ENCODE measurements around the gene FAM171A2. TPM values are rescaled to one million over a fixed set of nuclear protein-coding genes. Genes with fewer than 3 reads are reported as not detected.

Gene FAM171A2
- total RNA-seq, 2 donors from 2014 or later: 45.7 to 51.9 TPM

DNA sequence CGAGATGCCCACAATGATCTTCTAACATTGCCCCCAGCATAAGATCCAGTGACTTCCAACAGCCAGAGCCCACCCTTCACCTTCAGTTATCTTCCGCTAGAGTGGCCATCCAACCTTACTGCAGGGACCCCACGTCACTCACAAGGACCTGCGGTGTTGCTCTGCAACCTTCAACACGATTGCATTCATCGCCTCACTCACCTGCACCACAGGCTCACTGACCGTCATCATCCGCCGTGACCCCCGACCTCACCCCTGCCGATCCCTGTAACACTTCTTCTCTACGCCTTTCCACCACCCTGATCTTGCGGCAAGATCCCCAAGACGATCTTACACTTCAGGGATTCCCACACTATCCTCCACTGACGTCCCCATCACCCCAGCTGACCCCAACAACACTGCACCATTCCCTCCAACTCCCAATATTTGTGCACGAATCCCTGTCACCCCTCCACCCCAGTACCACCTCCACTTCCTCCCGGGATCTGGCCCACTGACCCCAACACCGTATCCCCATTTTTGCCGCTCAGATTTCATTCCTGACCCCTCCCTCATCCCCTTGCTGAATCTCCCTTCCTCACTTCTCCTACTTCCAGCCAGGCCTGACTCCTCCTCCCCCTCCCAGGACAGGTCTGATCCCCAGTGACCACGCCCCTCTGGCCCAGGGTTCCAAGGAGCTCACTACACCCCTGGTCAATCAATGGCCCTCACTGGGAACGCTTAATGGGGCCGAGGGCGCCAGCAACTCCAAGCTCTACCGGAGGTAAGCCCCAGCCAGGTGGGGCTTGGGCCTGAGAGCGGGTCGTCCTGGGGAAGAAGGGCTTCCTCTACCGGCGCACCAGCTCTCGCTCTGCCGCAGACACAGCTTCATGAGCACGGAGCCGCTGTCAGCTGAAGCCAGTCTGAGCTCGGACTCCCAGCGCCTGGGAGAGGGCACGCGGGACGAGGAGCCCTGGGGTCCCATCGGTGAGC lies 47.6 kb downstream of the FAM171A2 start:
- 6 to 13% methylated on average over 22 to 38 of the region's 38 CpGs for WGBS, 2 experiments (ENCODE audit: insufficient coverage in 1 of 2, insufficient read length in 1 of 2)
- H3K4me3 ChIP-seq (ENCODE audit: low read length): peak overlapping the region; percentile 76
- Mint-ChIP-seq H3K27me3 (ENCODE audit: insufficient read depth) (peaks cover 34% of the 10 kb centered on the region), H3K27ac (peak overlapping the region; percentile 3), H3K4me3 (peak overlapping the region; percentile 56), H3K36me3 (ENCODE audit: low read depth) (peaks cover 6% of the 10 kb centered on the region), H3K9me3 (no peaks in the 10 kb centered on the region), H3K4me1 (peaks cover 11% of the 10 kb centered on the region)
- H3K36me3 ChIP-seq (ENCODE audit: control insufficient read depth, insufficient read depth, low read length): peaks cover 16% of the 10 kb centered on the region
- H3K27me3 ChIP-seq (ENCODE audit: control insufficient read depth, insufficient read depth, low read length, poor library complexity, severe bottlenecking): peaks cover 20% of the 10 kb centered on the region
- peak; percentile 99 for DNase-seq
- TF ChIP-seq, protein P1, sequence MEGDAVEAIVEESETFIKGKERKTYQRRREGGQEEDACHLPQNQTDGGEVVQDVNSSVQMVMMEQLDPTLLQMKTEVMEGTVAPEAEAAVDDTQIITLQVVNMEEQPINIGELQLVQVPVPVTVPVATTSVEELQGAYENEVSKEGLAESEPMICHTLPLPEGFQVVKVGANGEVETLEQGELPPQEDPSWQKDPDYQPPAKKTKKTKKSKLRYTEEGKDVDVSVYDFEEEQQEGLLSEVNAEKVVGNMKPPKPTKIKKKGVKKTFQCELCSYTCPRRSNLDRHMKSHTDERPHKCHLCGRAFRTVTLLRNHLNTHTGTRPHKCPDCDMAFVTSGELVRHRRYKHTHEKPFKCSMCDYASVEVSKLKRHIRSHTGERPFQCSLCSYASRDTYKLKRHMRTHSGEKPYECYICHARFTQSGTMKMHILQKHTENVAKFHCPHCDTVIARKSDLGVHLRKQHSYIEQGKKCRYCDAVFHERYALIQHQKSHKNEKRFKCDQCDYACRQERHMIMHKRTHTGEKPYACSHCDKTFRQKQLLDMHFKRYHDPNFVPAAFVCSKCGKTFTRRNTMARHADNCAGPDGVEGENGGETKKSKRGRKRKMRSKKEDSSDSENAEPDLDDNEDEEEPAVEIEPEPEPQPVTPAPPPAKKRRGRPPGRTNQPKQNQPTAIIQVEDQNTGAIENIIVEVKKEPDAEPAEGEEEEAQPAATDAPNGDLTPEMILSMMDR (conservative IDR thresholded peaks at IDR 0.05): no peak
- no peak overlapping the region for H3K27ac ChIP-seq (ENCODE audit: low read depth, low read length)
- H3K4me1 ChIP-seq (ENCODE audit: control insufficient read depth, insufficient read depth, low read length): no peaks in the 10 kb centered on the region
- H3K9ac ChIP-seq (ENCODE audit: extremely low read depth, low read length, poor library complexity, severe bottlenecking): peak overlapping the region; percentile 23
- no peaks in the 10 kb centered on the region for H3K9me3 ChIP-seq (ENCODE audit: control insufficient read depth, low read length)

GRCh38 chr17:44314869-44315661 lies 48.6 kb downstream of the FAM171A2 start:
- peaks cover 34% of the 10 kb centered on the region for H3K27me3 Mint-ChIP-seq (ENCODE audit: insufficient read depth)

DNA sequence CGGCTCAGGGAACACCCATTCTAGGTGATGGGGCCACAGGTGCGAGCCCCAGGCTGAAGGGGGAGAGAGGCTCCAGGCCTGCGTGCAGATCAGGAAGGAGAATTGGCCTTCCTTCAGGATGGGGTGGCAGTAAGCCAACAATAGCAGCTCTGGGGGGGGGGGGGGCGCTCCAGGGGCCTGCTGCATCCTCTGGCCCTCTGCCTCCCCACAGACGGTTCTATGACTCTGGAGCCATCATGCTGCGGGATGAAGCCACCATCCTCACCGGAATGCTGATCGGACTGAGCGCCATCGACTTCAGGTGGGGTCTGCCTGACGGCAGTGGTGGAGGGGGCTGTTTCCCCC lies 49.2 kb downstream of the FAM171A2 start:
- Histone ChIP-seq H3K9ac (ENCODE audit: extremely low read depth, low read length, poor library complexity, severe bottlenecking) (no peak overlapping the region), H3K4me3 (ENCODE audit: low read length) (peak overlapping the region; percentile 67), H3K27me3 (ENCODE audit: control insufficient read depth, insufficient read depth, low read length, poor library complexity, severe bottlenecking) (peaks cover 20% of the 10 kb centered on the region), H3K4me1 (ENCODE audit: control insufficient read depth, insufficient read depth, low read length) (no peaks in the 10 kb centered on the region), H3K27ac (ENCODE audit: low read depth, low read length) (no peak overlapping the region), H3K36me3 (ENCODE audit: control insufficient read depth, insufficient read depth, low read length) (peaks cover 2% of the 10 kb centered on the region), H3K9me3 (ENCODE audit: control insufficient read depth, low read length) (no peaks in the 10 kb centered on the region)
- Mint-ChIP-seq H3K4me1 (peaks cover 11% of the 10 kb centered on the region), H3K4me3 (peak overlapping the region; percentile 56), H3K36me3 (ENCODE audit: low read depth) (peaks cover 3% of the 10 kb centered on the region), H3K9me3 (no peaks in the 10 kb centered on the region), H3K27me3 (ENCODE audit: insufficient read depth) (peaks cover 39% of the 10 kb centered on the region), H3K27ac (no peak overlapping the region)
- no peak for DNase-seq
- TF ChIP-seq, protein P1 (conservative IDR thresholded peaks at IDR 0.05): no peak
- WGBS, 2 experiments (ENCODE audit: insufficient coverage in 1 of 2, insufficient read length in 1 of 2): 77% methylated on average over 10 of the region's 11 CpGs; no CpG with 5 or more reads in 1 of the 2 experiments

More at GRCh38 chr17:44314869-44315661, 48.6 kb downstream of the FAM171A2 start:
- Mint-ChIP-seq H3K4me1 (peaks cover 11% of the 10 kb centered on the region), H3K9me3 (no peaks in the 10 kb centered on the region), H3K4me3 (peak overlapping the region; percentile 56), H3K27ac (no peak overlapping the region), H3K36me3 (ENCODE audit: low read depth) (peaks cover 5% of the 10 kb centered on the region)
- no peak overlapping the region for H3K27ac ChIP-seq (ENCODE audit: low read depth, low read length)
- peaks cover 7% of the 10 kb centered on the region for H3K36me3 ChIP-seq (ENCODE audit: control insufficient read depth, insufficient read depth, low read length)
- DNase-seq: peak; percentile 94
- H3K4me1 ChIP-seq (ENCODE audit: control insufficient read depth, insufficient read depth, low read length): no peaks in the 10 kb centered on the region
- peak overlapping the region; percentile 76 for H3K4me3 ChIP-seq (ENCODE audit: low read length)
- TF ChIP-seq, protein P1 (conservative IDR thresholded peaks at IDR 0.05): no peak
- H3K9ac ChIP-seq (ENCODE audit: extremely low read depth, low read length, poor library complexity, severe bottlenecking): no peak overlapping the region
- 2 to 3% methylated on average over 19 to 81 of the region's 81 CpGs for WGBS, 2 experiments (ENCODE audit: insufficient coverage in 1 of 2, insufficient read length in 1 of 2)
- peaks cover 20% of the 10 kb centered on the region for H3K27me3 ChIP-seq (ENCODE audit: control insufficient read depth, insufficient read depth, low read length, poor library complexity, severe bottlenecking)
- H3K9me3 ChIP-seq (ENCODE audit: control insufficient read depth, low read length): no peaks in the 10 kb centered on the region

Data from endodermal cell (in vitro differentiated cells).